HFF-Myc (cell line): ENCODE results near the gene PTPRT.

Source experiments
- DNase-seq: peaks from one replicate; pipeline ENCODE4 v3.0.0-alpha.2; 2011; ENCODE audit warnings: low read depth; ENCODE audit errors: extremely low read depth
- H3K4me3 ChIP-seq: replicated peaks from 2 replicates; pipeline ENCODE4 v1.5.1; 2011; ENCODE audit warnings: low read depth, mild to moderate bottlenecking, control low read depth, low read length
- TF ChIP-seq, protein P1 (sequence below): IDR thresholded peaks from 2 replicates; pipeline ENCODE4 v1.5.1; 2012; ENCODE audit warnings: mild to moderate bottlenecking, low read depth, low read length, control low read depth; ENCODE audit errors: missing control alignments

PTPRT gene

DNA sequence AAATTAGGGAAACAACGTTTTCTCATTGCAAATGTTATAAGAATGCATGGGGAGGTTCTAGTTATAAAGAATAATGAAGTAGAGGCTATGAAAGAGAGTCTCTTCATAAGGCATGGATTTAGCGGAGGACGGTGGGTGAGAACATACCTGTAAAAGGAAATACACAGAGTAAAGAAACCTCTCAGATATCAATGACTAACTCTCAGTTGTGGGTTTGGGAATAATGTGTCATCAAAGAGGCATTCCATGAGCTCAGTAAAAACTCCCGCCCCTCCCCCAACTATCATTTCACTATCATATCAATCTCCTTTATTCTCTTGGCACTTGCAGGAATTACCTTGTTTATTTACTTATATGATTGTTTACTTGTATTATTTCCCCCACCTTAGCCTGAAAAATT, 695.4 kb downstream of the PTPRT start:
- TF ChIP-seq, protein P1, sequence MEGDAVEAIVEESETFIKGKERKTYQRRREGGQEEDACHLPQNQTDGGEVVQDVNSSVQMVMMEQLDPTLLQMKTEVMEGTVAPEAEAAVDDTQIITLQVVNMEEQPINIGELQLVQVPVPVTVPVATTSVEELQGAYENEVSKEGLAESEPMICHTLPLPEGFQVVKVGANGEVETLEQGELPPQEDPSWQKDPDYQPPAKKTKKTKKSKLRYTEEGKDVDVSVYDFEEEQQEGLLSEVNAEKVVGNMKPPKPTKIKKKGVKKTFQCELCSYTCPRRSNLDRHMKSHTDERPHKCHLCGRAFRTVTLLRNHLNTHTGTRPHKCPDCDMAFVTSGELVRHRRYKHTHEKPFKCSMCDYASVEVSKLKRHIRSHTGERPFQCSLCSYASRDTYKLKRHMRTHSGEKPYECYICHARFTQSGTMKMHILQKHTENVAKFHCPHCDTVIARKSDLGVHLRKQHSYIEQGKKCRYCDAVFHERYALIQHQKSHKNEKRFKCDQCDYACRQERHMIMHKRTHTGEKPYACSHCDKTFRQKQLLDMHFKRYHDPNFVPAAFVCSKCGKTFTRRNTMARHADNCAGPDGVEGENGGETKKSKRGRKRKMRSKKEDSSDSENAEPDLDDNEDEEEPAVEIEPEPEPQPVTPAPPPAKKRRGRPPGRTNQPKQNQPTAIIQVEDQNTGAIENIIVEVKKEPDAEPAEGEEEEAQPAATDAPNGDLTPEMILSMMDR = no peak
- no peak overlapping the region for H3K4me3 ChIP-seq
- no peak for DNase-seq

DNA sequence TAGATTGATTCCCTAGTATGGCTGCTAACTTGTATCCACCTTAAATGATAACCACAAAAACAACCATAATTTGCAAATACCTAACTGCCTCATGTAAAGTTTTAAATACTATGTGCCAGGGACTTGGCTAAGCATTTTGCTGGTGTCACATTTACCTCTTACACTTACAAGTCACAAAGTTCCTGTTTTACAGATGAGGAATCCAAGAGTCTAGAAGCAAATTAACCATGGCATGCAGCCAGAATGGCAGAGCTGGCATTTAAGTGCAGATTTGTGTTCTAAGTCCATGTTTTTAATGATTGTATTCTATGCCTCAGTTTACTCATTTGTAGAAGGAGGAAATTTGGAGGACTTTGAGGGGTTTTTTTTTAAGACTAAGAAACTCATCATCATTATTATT, 696.7 kb downstream of the PTPRT start:
- TF ChIP-seq, protein P1 = no peak
- no peak overlapping the region for H3K4me3 ChIP-seq
- no peak for DNase-seq

DNA sequence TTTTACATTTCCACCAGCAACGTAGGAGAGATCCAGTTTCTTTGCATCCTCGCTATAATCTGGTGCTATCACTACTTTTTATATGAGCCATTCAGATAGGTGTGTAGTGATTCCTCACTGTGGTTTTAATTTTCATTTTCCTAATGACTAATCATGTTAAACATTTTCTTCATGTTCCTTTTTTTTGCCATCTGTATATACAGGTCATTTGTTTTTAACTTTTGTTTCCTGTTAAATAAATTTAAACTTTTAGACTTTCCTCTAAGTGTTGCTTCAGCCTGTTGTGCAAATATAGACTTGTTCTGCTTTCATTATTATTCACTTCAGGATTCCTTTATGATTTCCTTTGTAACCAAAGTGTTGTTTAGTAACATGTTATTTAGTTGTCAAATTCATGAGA, 697.4 kb downstream of the PTPRT start:
- TF ChIP-seq, protein P1 = no peak
- H3K4me3 ChIP-seq = no peak overlapping the region
- DNase-seq = no peak

DNA sequence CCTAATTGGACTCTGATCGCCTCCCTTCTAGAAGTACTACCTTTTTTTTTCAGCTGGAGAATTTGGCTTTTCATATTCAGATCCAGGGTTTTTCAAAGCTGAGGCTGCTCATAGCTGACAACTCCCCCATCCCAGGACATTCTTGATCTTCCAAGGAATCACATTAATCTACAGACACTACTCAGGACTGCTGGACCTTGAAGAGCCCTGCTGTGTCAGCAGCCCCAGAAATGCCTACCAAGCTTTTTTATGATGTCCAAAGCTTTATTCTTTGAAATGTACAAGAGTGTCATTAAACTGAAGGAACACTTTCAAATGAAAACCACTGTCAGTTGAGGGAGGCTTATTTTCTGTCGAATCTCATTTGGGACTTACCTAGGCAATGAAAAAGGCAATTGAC, 704.1 kb downstream of the PTPRT start:
- no peak for DNase-seq
- H3K4me3 ChIP-seq = no peak overlapping the region
- TF ChIP-seq, protein P1 = no peak

DNA sequence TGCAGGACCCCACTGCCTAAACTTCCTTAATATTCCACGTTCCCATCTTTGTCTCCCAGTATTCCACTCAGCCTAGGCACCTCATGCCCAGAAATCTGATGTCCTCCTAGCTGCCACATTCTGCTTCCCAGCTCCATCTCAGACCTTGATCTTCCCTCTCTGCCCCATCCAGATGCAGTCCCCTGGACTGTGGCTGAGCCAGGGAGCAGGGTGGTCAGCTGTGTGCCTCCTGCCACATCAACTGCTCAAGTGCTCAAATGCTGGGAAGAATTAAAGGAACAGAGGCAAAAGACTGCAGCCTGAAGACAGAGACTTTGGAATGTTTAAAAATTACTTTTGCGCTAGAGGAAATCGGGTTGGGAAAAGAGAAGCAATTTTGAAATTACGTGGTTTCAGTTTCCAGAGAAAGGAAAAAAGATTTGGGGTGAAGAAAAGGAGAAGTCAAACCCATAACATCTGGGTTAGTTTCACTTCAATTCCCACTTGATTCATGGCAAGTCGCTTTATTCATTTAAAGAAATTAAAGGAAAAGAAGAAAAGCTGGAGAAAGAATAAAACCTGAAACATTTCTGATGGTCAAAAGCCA, 704.8 kb downstream of the PTPRT start:
- no peak for DNase-seq
- no peak overlapping the region for H3K4me3 ChIP-seq
- TF ChIP-seq, protein P1 = no peak

DNA sequence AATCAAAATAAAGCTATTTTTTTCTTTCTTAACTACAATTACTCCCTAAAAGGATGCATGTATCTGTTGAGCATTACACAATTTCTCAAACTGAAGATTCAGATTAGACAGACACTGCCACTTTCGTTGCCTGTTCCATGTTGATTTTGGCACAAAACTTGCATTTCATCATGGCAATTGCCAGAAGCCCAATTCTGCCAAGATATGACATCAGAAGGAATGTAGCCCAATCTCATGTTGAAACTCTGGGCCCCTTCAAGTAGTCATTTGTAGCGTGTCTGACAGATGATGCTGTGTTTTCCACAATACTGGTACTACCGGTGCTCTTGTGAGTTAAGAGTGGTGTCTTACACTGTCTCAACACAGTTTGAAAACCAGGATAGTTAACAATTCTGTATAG, 705.4 kb downstream of the PTPRT start:
- no peak overlapping the region for H3K4me3 ChIP-seq
- TF ChIP-seq, protein P1 = no peak
- no peak for DNase-seq

DNA sequence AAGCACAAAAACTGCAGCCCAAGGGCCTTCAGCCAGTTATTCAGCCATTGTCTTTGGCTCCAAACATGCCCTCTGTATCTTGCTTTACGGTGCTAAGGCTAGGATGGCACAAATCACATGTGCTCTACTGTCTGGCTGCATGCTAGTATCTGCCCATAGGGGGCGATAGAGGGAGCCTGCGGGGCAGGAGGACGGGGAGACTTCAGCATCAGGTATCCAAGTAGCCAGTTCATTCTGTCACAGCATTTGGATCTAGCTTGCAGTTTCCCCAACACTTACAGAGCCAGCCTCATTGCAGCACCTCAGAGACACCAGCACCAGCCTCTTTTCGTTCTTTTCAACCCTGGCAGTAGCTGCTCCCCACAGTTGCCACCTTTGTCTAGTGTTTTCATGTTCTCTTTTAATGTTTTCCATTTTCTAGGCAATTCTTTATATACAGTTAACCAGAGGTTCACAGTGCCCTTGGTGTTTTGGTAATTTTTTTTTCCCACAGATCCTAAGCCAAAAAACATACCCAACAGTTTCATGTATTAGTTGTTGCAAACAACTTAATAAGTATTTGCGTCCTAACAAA, 705.9 kb downstream of the PTPRT start:
- DNase-seq = no peak
- no peak overlapping the region for H3K4me3 ChIP-seq
- TF ChIP-seq, protein P1 = peak; percentile 31
